Measurements from ENCODE around the gene PBXIP1.
"Not testable (repeated sequence)": the region's sequence is repeated elsewhere in the genome, so short reads cannot be mapped to it uniquely, and the experiment has no call there.

The PBXIP1 gene

GRCh38 chr1:154934358-154934948 lies 21.4 kb downstream of the PBXIP1 start:
- no peak for DNase-seq

GRCh38 chr1:154931940-154932487 lies 23.9 kb downstream of the PBXIP1 start:
- no peak for DNase-seq

GRCh38 chr1:154926201-154926600 lies 29.7 kb downstream of the PBXIP1 start:
- no peak for DNase-seq

GRCh38 chr1:154925335-154926170 lies 30.3 kb downstream of the PBXIP1 start:
- no peak for DNase-seq

- no peak for DNase-seq
These were observed 32.2 kb downstream of the PBXIP1 start for GRCh38 chr1:154923695-154924094.

GRCh38 chr1:154913273-154913672 lies 42.6 kb downstream of the PBXIP1 start:
- DNase-seq: no peak

- no peak for DNase-seq
These were observed 43.1 kb downstream of the PBXIP1 start for GRCh38 chr1:154912755-154913154.

- DNase-seq: no peak
These were observed 44.0 kb downstream of the PBXIP1 start for GRCh38 chr1:154911691-154912550.

GRCh38 chr1:154910851-154911250 lies 45.0 kb downstream of the PBXIP1 start:
- no peak for DNase-seq

- DNase-seq: no peak
These were observed 47.0 kb downstream of the PBXIP1 start for GRCh38 chr1:154908937-154909336.

GRCh38 chr1:154908129-154908528 lies 47.8 kb downstream of the PBXIP1 start:
- not testable (repeated sequence) for DNase-seq

- DNase-seq: no peak
These were observed 49.2 kb downstream of the PBXIP1 start for GRCh38 chr1:154906621-154907081.

- no peak for DNase-seq
These were observed 52.8 kb downstream of the PBXIP1 start for GRCh38 chr1:154902938-154903566.

- DNase-seq: no peak
These were observed 54.3 kb downstream of the PBXIP1 start for GRCh38 chr1:154901591-154901990.

GRCh38 chr1:154899041-154899440 lies 56.9 kb downstream of the PBXIP1 start:
- DNase-seq: no peak

GRCh38 chr1:154896771-154897286 lies 59.1 kb downstream of the PBXIP1 start:
- DNase-seq: no peak

- DNase-seq: no peak
These were observed 60.1 kb downstream of the PBXIP1 start for GRCh38 chr1:154895798-154896197.

All from left hindlimb (tissue), 1 donor.